H1 (cell line): Measurements from ENCODE around the gene TM4SF20. TPM values are rescaled to one million over a fixed set of nuclear protein-coding genes. Genes with fewer than 3 reads are reported as not detected.

Source experiments
- CTCF ChIA-PET: fragments of 300-600 bp; sonication (Branson Sonifier 250); formaldehyde crosslinking; loops from one replicate; lab custom pipeline; 2021; ENCODE audit not compliant: partially characterized antibody; lab: Charles Lee
- POLR2A ChIA-PET: fragments of 300-600 bp; sonication (Branson Sonifier 250); formaldehyde crosslinking; loops from one replicate; lab custom pipeline; 2021; ENCODE audit warnings: inconsistent platforms; ENCODE audit not compliant: partially characterized antibody; lab: Charles Lee
- DNase-seq, 2 experiments: peaks; one replicate each; pipeline versions ENCODE4 v3.0.0 to v3.0.0-alpha.2; 2010 to 2022; ENCODE audit warnings: low spot score in 2 of 2, low read depth in 1 of 2, mixed read lengths in 1 of 2
- FAIRE-seq: peaks from 2 replicates; lab custom pipeline; 2011; peaks lifted over from hg19 to GRCh38; lab: Jason Lieb, UNC
- H2AFZ ChIP-seq: 2 replicates; pipeline ENCODE4 v1.8.1; 2012; ENCODE audit warnings: low read length, inconsistent platforms
- H2AK5ac ChIP-seq: 2 replicates; pipeline ENCODE4 v1.6.1; 2013; ENCODE audit warnings: low read depth, low read length
- H2BK120ac ChIP-seq: replicated peaks from 2 replicates; pipeline ENCODE3; 2013; ENCODE audit warnings: low read depth, low read length, inconsistent platforms
- H2BK12ac ChIP-seq: 2 replicates; pipeline ENCODE4 v1.6.1; 2013; ENCODE audit warnings: low read depth, low read length
- H2BK15ac ChIP-seq: 2 replicates; pipeline ENCODE4 v1.6.1; 2013; ENCODE audit warnings: low read length
- H2BK20ac ChIP-seq: 2 replicates; pipeline ENCODE4 v1.6.1; 2013; ENCODE audit warnings: low read length
- H2BK5ac ChIP-seq: 2 replicates; pipeline ENCODE4 v1.6.1; 2013; ENCODE audit warnings: low read depth, low read length
- H3K14ac ChIP-seq: 2 replicates; pipeline ENCODE4 v1.6.1; 2013; ENCODE audit warnings: inconsistent platforms; ENCODE audit not compliant: insufficient read length
- H3K18ac ChIP-seq: 2 replicates; pipeline ENCODE4 v1.6.1; 2013; ENCODE audit warnings: low read length; ENCODE audit errors: extremely low read depth
- H3K23ac ChIP-seq: 2 replicates; pipeline ENCODE4 v1.6.1; 2013; ENCODE audit warnings: inconsistent platforms; ENCODE audit not compliant: insufficient read length
- H3K23me2 ChIP-seq: 2 replicates; pipeline ENCODE4 v1.6.1; 2013; ENCODE audit warnings: low read depth, low read length
- H3K27ac ChIP-seq: 2 replicates; pipeline ENCODE4 v1.6.1; 2011; ENCODE audit warnings: low read depth, low read length, inconsistent platforms
- H3K27me3 ChIP-seq, 4 experiments: replicated peaks in 1 of 4; 1 replicate in 1 of 4; 2 replicates in 3 of 4; pipeline versions ENCODE4 v1.6.1 to v1.8.1; 2011 to 2013; ENCODE audit warnings: low read length in 3 of 4, mild to moderate bottlenecking in 3 of 4, inconsistent platforms in 2 of 4, mixed read lengths in 2 of 4, moderate library complexity in 1 of 4; ENCODE audit not compliant: control insufficient read depth in 3 of 4, insufficient read depth in 3 of 4; ENCODE audit errors: extremely low read depth in 1 of 4
- H3K36me3 ChIP-seq, 4 experiments: 2 replicates each; pipeline versions ENCODE4 v1.6.1 to v1.8.1; 2011 to 2013; ENCODE audit warnings: mild to moderate bottlenecking in 4 of 4, low read length in 3 of 4, moderate library complexity in 2 of 4, control low read depth in 1 of 4, inconsistent platforms in 1 of 4; ENCODE audit not compliant: insufficient read depth in 4 of 4, control insufficient read depth in 2 of 4
- H3K4ac ChIP-seq: replicated peaks from 2 replicates; pipeline ENCODE3; 2013; ENCODE audit warnings: low read length, low read depth, mixed read lengths, inconsistent platforms; ENCODE audit not compliant: insufficient read length
- H3K4me1 ChIP-seq, 4 experiments: replicated peaks in 1 of 4; 1 replicate in 1 of 4; 2 replicates in 3 of 4; pipeline versions ENCODE4 v1.6.1 to v1.8.1; 2011 to 2013; ENCODE audit warnings: low read length in 3 of 4, inconsistent platforms in 2 of 4, mixed read lengths in 1 of 4; ENCODE audit not compliant: insufficient read depth in 4 of 4, control insufficient read depth in 3 of 4
- H3K4me2 ChIP-seq, 2 experiments: 2 replicates each; pipeline versions ENCODE4 v1.6.1 to v1.8.1; 2011 to 2013; ENCODE audit warnings: low read depth in 2 of 2, low read length in 2 of 2, control low read depth in 1 of 2, inconsistent platforms in 1 of 2, mild to moderate bottlenecking in 1 of 2; ENCODE audit not compliant: insufficient read depth in 1 of 2
- H3K4me3 ChIP-seq, 4 experiments: fragments of 200-600, 300-600 bp in 1 of 4; sonication (generic), shearing (Covaris generic), sonication (Bioruptor Twin) in 1 of 4; 2 replicates each; pipeline versions ENCODE4 v1.5.1 to v1.8.1; 2011 to 2016; ENCODE audit warnings: low read length in 4 of 4, low read depth in 3 of 4, control low read depth in 2 of 4, inconsistent platforms in 2 of 4, mild to moderate bottlenecking in 2 of 4, mixed read lengths in 1 of 4, moderate library complexity in 1 of 4; ENCODE audit not compliant: insufficient read depth in 2 of 4; ENCODE audit errors: extremely low read depth in 1 of 4
- H3K56ac ChIP-seq: replicated peaks from 2 replicates; pipeline ENCODE3; 2013; ENCODE audit warnings: low read depth, mild to moderate bottlenecking, mixed read lengths, low read length, inconsistent platforms; ENCODE audit not compliant: insufficient read length
- H3K79me1 ChIP-seq: 2 replicates; pipeline ENCODE4 v1.6.1; 2013; ENCODE audit warnings: low read depth, low read length, control low read depth
- H3K79me2 ChIP-seq, 2 experiments: 2 replicates each; pipeline versions ENCODE4 v1.6.1 to v1.8.1; 2012 to 2013; ENCODE audit warnings: low read length in 2 of 2, mild to moderate bottlenecking in 2 of 2, inconsistent platforms in 1 of 2; ENCODE audit not compliant: insufficient read depth in 2 of 2, control insufficient read depth in 1 of 2
- H3K9ac ChIP-seq, 4 experiments: replicated peaks in 1 of 4; 1 replicate in 1 of 4; 2 replicates in 3 of 4; pipeline versions ENCODE4 v1.6.1 to v1.8.1; 2011 to 2013; ENCODE audit warnings: low read depth in 3 of 4, low read length in 3 of 4, control low read depth in 2 of 4, mild to moderate bottlenecking in 2 of 4, moderate library complexity in 2 of 4, inconsistent platforms in 1 of 4; ENCODE audit errors: extremely low read depth in 1 of 4
- H3K9me3 ChIP-seq, 2 experiments: 2 replicates each; pipeline versions ENCODE4 v1.6.1 to v1.8.1; 2012 to 2013; ENCODE audit warnings: mild to moderate bottlenecking in 2 of 2, moderate library complexity in 2 of 2, control low read depth in 1 of 2, inconsistent platforms in 1 of 2, low read depth in 1 of 2, low read length in 1 of 2, mixed read lengths in 1 of 2; ENCODE audit not compliant: insufficient read depth in 2 of 2
- H4K20me1 ChIP-seq, 2 experiments: replicated peaks in 1 of 2; 2 replicates each; pipeline versions ENCODE3 to v1.8.1; 2011 to 2013; ENCODE audit warnings: inconsistent platforms in 2 of 2, low read length in 2 of 2, mild to moderate bottlenecking in 1 of 2; ENCODE audit not compliant: insufficient read depth in 2 of 2, control insufficient read depth in 1 of 2
- H4K5ac ChIP-seq: 2 replicates; pipeline ENCODE4 v1.6.1; 2013; ENCODE audit warnings: low read length, low read depth, mixed read lengths, inconsistent platforms; ENCODE audit not compliant: insufficient read length
- H4K8ac ChIP-seq: 2 replicates; pipeline ENCODE4 v1.8.0; 2013; ENCODE audit warnings: mild to moderate bottlenecking, moderate library complexity, low read length, inconsistent platforms; ENCODE audit not compliant: insufficient read depth; ENCODE audit errors: extremely low read depth
- H4K91ac ChIP-seq: replicated peaks from 2 replicates; pipeline ENCODE3; 2013; ENCODE audit warnings: low read length, mixed read lengths, inconsistent platforms; ENCODE audit not compliant: insufficient read length
- BRCA1 ChIP-seq: IDR thresholded peaks from 2 replicates; pipeline ENCODE4 v1.6.1; 2012; ENCODE audit warnings: low read depth, low read length, improper control_type of control experiment
- CHD2 ChIP-seq: IDR thresholded peaks from 2 replicates; pipeline ENCODE4 v1.6.1; 2012; ENCODE audit warnings: low read length, improper control_type of control experiment
- GTF2F1 ChIP-seq: IDR thresholded peaks from 2 replicates; pipeline ENCODE4 v1.6.1; 2012; ENCODE audit warnings: low read depth, low read length, improper control_type of control experiment, borderline replicate concordance
- JUND ChIP-seq: IDR thresholded peaks from 2 replicates; pipeline ENCODE4 v1.6.1; 2011; ENCODE audit warnings: mild to moderate bottlenecking, improper control_type of control experiment, low read length
- MAFK ChIP-seq: IDR thresholded peaks from 2 replicates; pipeline ENCODE4 v1.6.1; 2012; ENCODE audit warnings: low read depth, mild to moderate bottlenecking, improper control_type of control experiment, low read length
- NANOG ChIP-seq: IDR thresholded peaks from 2 replicates; pipeline ENCODE4 v1.6.1; 2011; ENCODE audit warnings: low read length, low read depth, mild to moderate bottlenecking, inconsistent platforms; ENCODE audit not compliant: insufficient read depth, poor library complexity, severe bottlenecking
- NRF1 ChIP-seq: IDR thresholded peaks from 2 replicates; pipeline ENCODE4 v1.6.1; 2011; ENCODE audit warnings: mild to moderate bottlenecking, low read depth, low read length, improper control_type of control experiment
- POLR2A ChIP-seq, 2 experiments: IDR thresholded peaks; 1 replicate in 1 of 2; 2 replicates in 1 of 2; pipeline ENCODE4 v1.6.1; 2011; ENCODE audit warnings: low read depth in 2 of 2, low read length in 2 of 2, mild to moderate bottlenecking in 2 of 2; ENCODE audit errors: control extremely low read depth in 1 of 2
- POU5F1 ChIP-seq: IDR thresholded peaks from 2 replicates; pipeline ENCODE4 v1.6.1; 2011; ENCODE audit warnings: low read depth, mild to moderate bottlenecking, low read length, moderate library complexity
- RBBP5 ChIP-seq: IDR thresholded peaks from 2 replicates; pipeline ENCODE4 v1.7.1; 2012; ENCODE audit warnings: low read depth, mild to moderate bottlenecking, inconsistent platforms, low read length, moderate library complexity, borderline replicate concordance
- TBP ChIP-seq: IDR thresholded peaks from 2 replicates; pipeline ENCODE4 v1.6.1; 2011; ENCODE audit warnings: low read depth, low read length, improper control_type of control experiment
- USF2 ChIP-seq: IDR thresholded peaks from 2 replicates; pipeline ENCODE4 v1.6.1; 2011; ENCODE audit warnings: low read length, improper control_type of control experiment
- ZNF274 ChIP-seq: IDR thresholded peaks from 2 replicates; pipeline ENCODE4 v1.7.0; 2012; ENCODE audit warnings: low read length, borderline replicate concordance; ENCODE audit errors: extremely low read depth
- WGBS, 2 experiments: shearing (Covaris generic) in 1 of 2; methylation state at CpG; one replicate each; pipeline versions ENCODE4 v1.1.6 to v1.1.7; 2013 to 2015; ENCODE audit warnings: low lambda C conversion rate in 2 of 2, mixed read lengths in 2 of 2, inconsistent platforms in 1 of 2, low coverage in 1 of 2, missing lambda C conversion rate in 1 of 2; ENCODE audit not compliant: insufficient replicate concordance in 2 of 2, insufficient coverage in 1 of 2, insufficient read length in 1 of 2; ENCODE audit errors: extremely low coverage in 1 of 2, missing lambda C conversion rate in 1 of 2; 5-methylcytosine and 5-hydroxymethylcytosine counted together
- polyA plus RNA-seq, 7 experiments: library from polyadenylated mRNA; depleted of rRNA in 3 of 7; stranded (reverse) in 5 of 7; unstranded in 2 of 7; fragments of >200 nt in 5 of 7; fragments of 200-250 nt in 2 of 7; gene quantifications; 1 replicate in 5 of 7; 2 replicates in 1 of 7; 4 replicates in 1 of 7; pipeline versions ENCODE4 v1.2.1 to v1.2.3, GENCODE V29; 2011 to 2013; ENCODE audit warnings: missing spikeins in 2 of 7, mixed read lengths in 2 of 7
- total RNA-seq: library from RNA; stranded (reverse); fragmentation: NEBNext Ultra II Directional; extraction: Animal tissue kit (Norgen Biotek cat#: 25700); gene quantifications from 2 replicates; pipeline ENCODE4 v1.2.1, GENCODE V29; 2021
- TF ChIP-seq, protein P1 (sequence below): IDR thresholded peaks from 2 replicates; pipeline ENCODE4 v1.6.1; 2012; ENCODE audit warnings: inconsistent platforms

Gene TM4SF20
- total and polyA plus RNA-seq, 2 of the 8 experiments (the other 6 are each of a cell fraction or from before 2014, with no cell fraction given): not detected

- H3K4ac ChIP-seq: no peak overlapping the region
- no peak overlapping the region for H2BK5ac ChIP-seq
- no peak overlapping the region for H2BK120ac ChIP-seq
- H3K18ac ChIP-seq: no peak overlapping the region; the same call in 1 of the 2 replicates
- no peak overlapping the region for H4K5ac ChIP-seq
- no peak overlapping the region for H3K56ac ChIP-seq
- no peak overlapping the region for H3K9ac ChIP-seq
- no peaks in the 10 kb centered on the region for H3K27me3 ChIP-seq
- no peak overlapping the region for H3K27ac ChIP-seq
- no peaks in the 10 kb centered on the region for H3K36me3 ChIP-seq
- no peak overlapping the region for H2BK12ac ChIP-seq
- H3K4me2 ChIP-seq: no peak overlapping the region
- no peak overlapping the region for H2BK20ac ChIP-seq
- H3K4me1 ChIP-seq: no peaks in the 10 kb centered on the region; a peak in 1 of 7 replicates
- no peaks in the 10 kb centered on the region for H4K20me1 ChIP-seq
- H3K23ac ChIP-seq: no peak overlapping the region
- no peak overlapping the region for H2AK5ac ChIP-seq
- no peak overlapping the region for H3K14ac ChIP-seq
- FAIRE-seq (no peak), DNase-seq (no peak)
- ChIA-PET POLR2A (interaction anchor here (1.0 kb wide), 1 partner anchor 16 kb away, joined by 3 read pairs; no protein-coding TSS in a partner anchor), CTCF (interaction anchor here (2.3 kb wide), 1 partner anchor 11 kb away, joined by 6 read pairs; no protein-coding TSS in a partner anchor)
- H3K23me2 ChIP-seq: no peaks in the 10 kb centered on the region
- H4K8ac ChIP-seq: no peak overlapping the region
- WGBS, 2 experiments: 79% methylated on average over 2 of the region's 2 CpGs; no CpG with 5 or more reads in 1 of the 2 experiments
- H3K79me2 ChIP-seq: no peaks in the 10 kb centered on the region
- no peaks in the 10 kb centered on the region for H3K9me3 ChIP-seq
- H2AFZ ChIP-seq: no peak overlapping the region
- no peak overlapping the region for H2BK15ac ChIP-seq
- H4K91ac ChIP-seq: no peak overlapping the region
- H3K79me1 ChIP-seq: no peaks in the 10 kb centered on the region
- no peak overlapping the region for H3K4me3 ChIP-seq
- TF ChIP-seq TBP (no peak), BRCA1 (no peak), NANOG (no peak), USF2 (no peak), POLR2A (IDR thresholded peaks at IDR 0.05; ENCODE audit: control extremely low read depth in 1 of 2, low read depth in 2 of 2, low read length in 2 of 2) (no peak), ZNF274 (no peak), GTF2F1 (no peak), MAFK (no peak), POU5F1 (no peak), CHD2 (no peak), NRF1 (no peak), JUND (no peak), RBBP5 (no peak)
- TF ChIP-seq, protein P1, sequence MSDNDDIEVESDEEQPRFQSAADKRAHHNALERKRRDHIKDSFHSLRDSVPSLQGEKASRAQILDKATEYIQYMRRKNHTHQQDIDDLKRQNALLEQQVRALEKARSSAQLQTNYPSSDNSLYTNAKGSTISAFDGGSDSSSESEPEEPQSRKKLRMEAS: no peak
Observed at GRCh38 chr2:227394401-227394800, 15.3 kb upstream of the TM4SF20 start.
